BE2C (cell line): Measurements from ENCODE around the gene CDK12.

Experiments used
- DNase-seq: peaks from one replicate; pipeline ENCODE4 v3.0.0-alpha.2; 2020
- H3K27me3 ChIP-seq: fragments of 250-450 bp; sonication (Bioruptor Pico); 2 replicates; pipeline ENCODE4 v1.5.1; 2020; ENCODE audit warnings: mild to moderate bottlenecking
- H3K36me3 ChIP-seq: fragments of 250-450 bp; sonication (Bioruptor Pico); 2 replicates; pipeline ENCODE4 v1.5.1; 2020; ENCODE audit warnings: mild to moderate bottlenecking
- H3K4me1 ChIP-seq: fragments of 250-450 bp; sonication (Bioruptor Pico); 2 replicates; pipeline ENCODE4 v1.5.1; 2020
- H3K4me3 ChIP-seq: 2 replicates; pipeline ENCODE4 v1.5.1; 2011; ENCODE audit warnings: low read depth, low read length
- H3K9me3 ChIP-seq: fragments of 250-450 bp; sonication (Bioruptor Pico); 2 replicates; pipeline ENCODE4 v1.5.1; 2020
- TF ChIP-seq, protein P1 (sequence below): IDR thresholded peaks from 2 replicates; pipeline ENCODE4 v1.5.1; 2012; ENCODE audit warnings: mild to moderate bottlenecking, low read depth, low read length

CDK12 gene

DNA sequence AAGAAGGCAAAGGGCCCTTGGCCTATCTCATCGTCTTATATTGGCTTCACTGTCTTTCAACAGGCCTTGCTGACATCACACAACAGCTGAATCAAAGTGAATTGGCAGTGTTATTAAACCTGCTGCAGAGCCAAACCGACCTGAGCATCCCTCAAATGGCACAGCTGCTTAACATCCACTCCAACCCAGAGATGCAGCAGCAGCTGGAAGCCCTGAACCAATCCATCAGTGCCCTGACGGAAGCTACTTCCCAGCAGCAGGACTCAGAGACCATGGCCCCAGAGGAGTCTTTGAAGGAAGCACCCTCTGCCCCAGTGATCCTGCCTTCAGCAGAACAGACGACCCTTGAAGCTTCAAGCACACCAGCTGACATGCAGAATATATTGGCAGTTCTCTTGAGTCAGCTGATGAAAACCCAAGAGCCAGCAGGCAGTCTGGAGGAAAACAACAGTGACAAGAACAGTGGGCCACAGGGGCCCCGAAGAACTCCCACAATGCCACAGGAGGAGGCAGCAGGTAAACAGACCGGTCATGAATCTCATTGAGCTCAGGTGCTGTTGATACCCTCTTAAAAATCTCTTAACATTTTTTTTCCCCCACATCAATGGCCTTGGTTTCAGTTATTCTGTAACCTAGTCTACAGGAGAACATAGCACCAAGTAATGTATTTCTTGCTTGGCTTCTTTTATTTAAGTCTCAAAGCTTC, 64.7 kb downstream of the CDK12 start:
- peaks cover 93% of the 10 kb centered on the region for H3K36me3 ChIP-seq
- TF ChIP-seq, protein P1, sequence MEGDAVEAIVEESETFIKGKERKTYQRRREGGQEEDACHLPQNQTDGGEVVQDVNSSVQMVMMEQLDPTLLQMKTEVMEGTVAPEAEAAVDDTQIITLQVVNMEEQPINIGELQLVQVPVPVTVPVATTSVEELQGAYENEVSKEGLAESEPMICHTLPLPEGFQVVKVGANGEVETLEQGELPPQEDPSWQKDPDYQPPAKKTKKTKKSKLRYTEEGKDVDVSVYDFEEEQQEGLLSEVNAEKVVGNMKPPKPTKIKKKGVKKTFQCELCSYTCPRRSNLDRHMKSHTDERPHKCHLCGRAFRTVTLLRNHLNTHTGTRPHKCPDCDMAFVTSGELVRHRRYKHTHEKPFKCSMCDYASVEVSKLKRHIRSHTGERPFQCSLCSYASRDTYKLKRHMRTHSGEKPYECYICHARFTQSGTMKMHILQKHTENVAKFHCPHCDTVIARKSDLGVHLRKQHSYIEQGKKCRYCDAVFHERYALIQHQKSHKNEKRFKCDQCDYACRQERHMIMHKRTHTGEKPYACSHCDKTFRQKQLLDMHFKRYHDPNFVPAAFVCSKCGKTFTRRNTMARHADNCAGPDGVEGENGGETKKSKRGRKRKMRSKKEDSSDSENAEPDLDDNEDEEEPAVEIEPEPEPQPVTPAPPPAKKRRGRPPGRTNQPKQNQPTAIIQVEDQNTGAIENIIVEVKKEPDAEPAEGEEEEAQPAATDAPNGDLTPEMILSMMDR: no peak
- no peak overlapping the region for H3K4me3 ChIP-seq
- H3K4me1 ChIP-seq: no peaks in the 10 kb centered on the region
- H3K27me3 ChIP-seq: no peaks in the 10 kb centered on the region
- H3K9me3 ChIP-seq: no peaks in the 10 kb centered on the region
- DNase-seq: no peak

DNA sequence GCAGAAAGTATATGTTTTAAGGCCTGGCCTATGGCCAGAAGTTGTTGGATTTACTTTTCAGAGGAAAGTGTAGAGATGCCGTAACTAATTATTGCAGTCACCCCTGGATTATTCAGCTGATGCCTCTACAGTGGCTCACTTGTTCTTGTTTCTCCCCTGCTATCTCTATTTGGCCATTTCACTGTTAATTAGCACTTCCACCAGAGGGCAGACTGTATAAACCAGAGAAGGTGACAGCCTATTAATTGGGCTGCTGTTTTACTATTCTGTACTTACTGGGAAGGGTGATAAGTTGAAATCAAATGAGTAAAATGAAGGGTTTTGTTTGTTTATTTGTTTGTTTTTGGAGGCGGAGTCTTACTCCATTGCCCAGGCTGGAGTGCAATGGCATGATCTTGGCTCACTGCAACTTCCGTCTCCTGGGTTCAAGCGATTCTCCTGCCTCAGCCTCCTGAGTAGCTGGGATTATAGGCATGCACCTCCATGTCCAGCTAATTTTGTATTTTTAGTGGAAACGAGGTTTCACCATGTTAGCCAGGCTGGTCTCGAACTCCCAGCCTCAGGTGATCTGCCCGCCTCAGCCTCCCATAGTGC, 66.0 kb downstream of the CDK12 start:
- H3K4me3 ChIP-seq: no peak overlapping the region
- no peaks in the 10 kb centered on the region for H3K27me3 ChIP-seq
- H3K36me3 ChIP-seq: peaks cover 86% of the 10 kb centered on the region
- DNase-seq: no peak
- no peaks in the 10 kb centered on the region for H3K4me1 ChIP-seq
- TF ChIP-seq, protein P1: peak; percentile 54
- H3K9me3 ChIP-seq: no peaks in the 10 kb centered on the region

DNA sequence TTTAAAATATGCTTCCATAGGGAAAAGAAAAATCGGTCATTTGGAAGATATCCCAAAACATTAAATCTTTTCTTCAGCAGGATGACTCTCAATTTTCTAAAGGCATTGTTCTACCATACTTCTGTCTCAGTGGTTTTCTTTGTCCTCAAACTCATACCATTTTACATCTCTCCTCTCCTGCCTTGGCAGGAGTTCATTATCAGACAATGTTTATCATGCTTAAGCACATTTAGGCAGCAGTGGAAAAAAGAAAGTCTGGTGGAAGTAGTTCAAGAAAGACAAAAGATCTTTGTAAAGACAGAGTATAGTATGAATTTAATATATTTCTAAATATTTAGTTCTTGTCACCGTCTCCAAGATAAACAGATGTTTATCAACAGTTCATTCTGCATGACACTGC, 68.2 kb downstream of the CDK12 start:
- peaks cover 64% of the 10 kb centered on the region for H3K36me3 ChIP-seq
- no peak for DNase-seq
- H3K9me3 ChIP-seq: no peaks in the 10 kb centered on the region
- TF ChIP-seq, protein P1: no peak
- no peaks in the 10 kb centered on the region for H3K27me3 ChIP-seq
- no peaks in the 10 kb centered on the region for H3K4me1 ChIP-seq
- no peak overlapping the region for H3K4me3 ChIP-seq

DNA sequence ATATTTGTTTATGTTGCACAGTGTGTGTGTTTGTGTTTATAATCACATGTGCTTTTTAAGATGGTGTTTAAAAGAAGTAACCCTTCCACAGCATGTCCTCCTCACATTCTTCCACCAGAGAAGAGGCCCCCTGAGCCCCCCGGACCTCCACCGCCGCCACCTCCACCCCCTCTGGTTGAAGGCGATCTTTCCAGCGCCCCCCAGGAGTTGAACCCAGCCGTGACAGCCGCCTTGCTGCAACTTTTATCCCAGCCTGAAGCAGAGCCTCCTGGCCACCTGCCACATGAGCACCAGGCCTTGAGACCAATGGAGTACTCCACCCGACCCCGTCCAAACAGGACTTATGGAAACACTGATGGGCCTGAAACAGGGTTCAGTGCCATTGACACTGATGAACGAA, 69.2 kb downstream of the CDK12 start:
- H3K36me3 ChIP-seq: peaks cover 54% of the 10 kb centered on the region
- TF ChIP-seq, protein P1: no peak
- H3K27me3 ChIP-seq: no peaks in the 10 kb centered on the region
- no peaks in the 10 kb centered on the region for H3K9me3 ChIP-seq
- no peak overlapping the region for H3K4me3 ChIP-seq
- no peaks in the 10 kb centered on the region for H3K4me1 ChIP-seq
- DNase-seq: no peak

DNA sequence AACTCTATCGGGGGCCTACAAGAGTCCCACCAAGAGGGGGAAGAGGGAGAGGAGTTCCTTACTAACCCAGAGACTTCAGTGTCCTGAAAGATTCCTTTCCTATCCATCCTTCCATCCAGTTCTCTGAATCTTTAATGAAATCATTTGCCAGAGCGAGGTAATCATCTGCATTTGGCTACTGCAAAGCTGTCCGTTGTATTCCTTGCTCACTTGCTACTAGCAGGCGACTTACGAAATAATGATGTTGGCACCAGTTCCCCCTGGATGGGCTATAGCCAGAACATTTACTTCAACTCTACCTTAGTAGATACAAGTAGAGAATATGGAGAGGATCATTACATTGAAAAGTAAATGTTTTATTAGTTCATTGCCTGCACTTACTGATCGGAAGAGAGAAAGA, 70.0 kb downstream of the CDK12 start:
- no peaks in the 10 kb centered on the region for H3K4me1 ChIP-seq
- DNase-seq: no peak
- H3K9me3 ChIP-seq: no peaks in the 10 kb centered on the region
- TF ChIP-seq, protein P1: no peak
- H3K36me3 ChIP-seq: peaks cover 46% of the 10 kb centered on the region
- no peaks in the 10 kb centered on the region for H3K27me3 ChIP-seq
- H3K4me3 ChIP-seq: no peak overlapping the region

DNA sequence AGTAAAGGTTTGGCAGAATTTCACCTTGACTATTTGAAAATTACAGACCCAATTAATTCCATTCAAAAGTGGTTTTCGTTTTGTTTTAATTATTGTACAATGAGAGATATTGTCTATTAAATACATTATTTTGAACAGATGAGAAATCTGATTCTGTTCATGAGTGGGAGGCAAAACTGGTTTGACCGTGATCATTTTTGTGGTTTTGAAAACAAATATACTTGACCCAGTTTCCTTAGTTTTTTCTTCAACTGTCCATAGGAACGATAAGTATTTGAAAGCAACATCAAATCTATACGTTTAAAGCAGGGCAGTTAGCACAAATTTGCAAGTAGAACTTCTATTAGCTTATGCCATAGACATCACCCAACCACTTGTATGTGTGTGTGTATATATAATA, 72.6 kb downstream of the CDK12 start:
- TF ChIP-seq, protein P1: no peak

More for the DNA sequence above, 72.6 kb downstream of the CDK12 start:
- Histone ChIP-seq H3K4me3 (no peak overlapping the region), H3K27me3 (no peaks in the 10 kb centered on the region), H3K9me3 (no peaks in the 10 kb centered on the region), H3K36me3 (peaks cover 20% of the 10 kb centered on the region), H3K4me1 (no peaks in the 10 kb centered on the region)
- no peak for DNase-seq
